Measurements from ENCODE around the gene ITGAL. TPM values are rescaled to one million over a fixed set of nuclear protein-coding genes. Genes with fewer than 3 reads are reported as not detected.

The ITGAL gene
- total and polyA plus RNA-seq, 4 donors: 14.4 to 48.1 (median 24.0) TPM

GRCh38 chr16:30491744-30492308, 19.3 kb downstream of the ITGAL start:
- peak; percentile 51 to 72 (median 61) for DNase-seq
- 27 to 39% methylated on average over 6 of the region's 6 CpGs for WGBS, 2 donors
- no peak for TF ChIP-seq CTCF (IDR thresholded peaks at IDR 0.05; ENCODE audit: control extremely low read depth, extremely low read depth)
- Histone ChIP-seq H3K4me3 (no peak overlapping the region), H3K4me1 (ENCODE audit: control insufficient read depth in 5 of 5, insufficient read depth in 5 of 5, low read length in 5 of 5) (peaks cover 0 to 5% (median 0%) of the 10 kb centered on the region in 5 donors), H3K27ac (ENCODE audit: low read depth in 1 of 2, low read length in 1 of 2) (no peak overlapping the region), H3K27me3 (ENCODE audit: control insufficient read depth in 3 of 3, insufficient read depth in 3 of 3, low read length in 2 of 3) (no peaks in the 10 kb centered on the region), H3K36me3 (ENCODE audit: control insufficient read depth in 4 of 4, insufficient read depth in 4 of 4, low read length in 4 of 4) (peaks cover 0 to 9% (median 0%) of the 10 kb centered on the region in 4 donors), H3K9me3 (ENCODE audit: control insufficient read depth in 4 of 4, insufficient read depth in 3 of 4, low read length in 3 of 4) (peaks cover 0 to 3% (median 0%) of the 10 kb centered on the region in 4 donors), H3K9ac (ENCODE audit: insufficient read depth in 1 of 2, low read length in 2 of 2) (no peak overlapping the region)
- no peak for ATAC-seq (ENCODE audit: insufficient read depth, low FRiP score)

DNA sequence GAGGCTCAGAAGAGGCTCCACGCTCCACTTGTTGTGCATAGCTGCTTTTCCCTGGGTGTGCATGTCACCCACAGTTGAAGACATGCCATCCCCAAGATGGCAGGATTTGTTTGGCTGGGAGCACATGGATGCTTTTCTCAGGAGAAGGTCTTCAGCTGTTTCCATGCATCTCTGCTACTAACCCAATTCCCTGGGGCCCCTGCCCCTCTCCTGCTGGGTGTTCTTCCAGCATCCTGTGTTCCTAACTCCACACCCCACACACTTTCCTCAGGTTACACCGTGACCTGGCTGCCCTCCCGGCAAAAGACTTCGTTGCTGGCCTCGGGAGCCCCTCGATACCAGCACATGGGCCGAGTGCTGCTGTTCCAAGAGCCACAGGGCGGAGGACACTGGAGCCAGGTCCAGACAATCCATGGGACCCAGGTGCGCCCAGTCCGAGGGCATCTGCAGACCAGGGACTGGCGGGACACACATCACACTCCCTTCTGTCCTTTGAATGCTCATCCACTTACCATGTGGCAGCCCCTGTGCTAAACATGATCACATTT, 21.5 kb downstream of the ITGAL start:
- no peak overlapping the region for H3K27ac ChIP-seq (ENCODE audit: low read depth in 1 of 2, low read length in 1 of 2)
- no peak for DNase-seq
- peaks cover 0 to 3% (median 0%) of the 10 kb centered on the region in 4 donors for H3K9me3 ChIP-seq (ENCODE audit: control insufficient read depth in 4 of 4, insufficient read depth in 3 of 4, low read length in 3 of 4)
- H3K9ac ChIP-seq (ENCODE audit: insufficient read depth in 1 of 2, low read length in 2 of 2): no peak overlapping the region
- peaks cover 0 to 5% (median 0%) of the 10 kb centered on the region in 5 donors for H3K4me1 ChIP-seq (ENCODE audit: control insufficient read depth in 5 of 5, insufficient read depth in 5 of 5, low read length in 5 of 5)
- no peak for ATAC-seq (ENCODE audit: insufficient read depth, low FRiP score)
- no peak overlapping the region for H3K4me3 ChIP-seq
- no peak for TF ChIP-seq CTCF (IDR thresholded peaks at IDR 0.05; ENCODE audit: control extremely low read depth, extremely low read depth)
- H3K27me3 ChIP-seq (ENCODE audit: control insufficient read depth in 3 of 3, insufficient read depth in 3 of 3, low read length in 2 of 3): no peaks in the 10 kb centered on the region
- 85 to 92% methylated on average over 11 of the region's 11 CpGs for WGBS, 2 donors
- peaks cover 0 to 5% (median 0%) of the 10 kb centered on the region in 4 donors for H3K36me3 ChIP-seq (ENCODE audit: control insufficient read depth in 4 of 4, insufficient read depth in 4 of 4, low read length in 4 of 4)

GRCh38 chr16:30494709-30495108, 22.2 kb downstream of the ITGAL start:
- DNase-seq (no peak), ATAC-seq (ENCODE audit: insufficient read depth, low FRiP score) (no peak)
- peaks cover 0 to 3% (median 0%) of the 10 kb centered on the region in 4 donors for H3K9me3 ChIP-seq (ENCODE audit: control insufficient read depth in 4 of 4, insufficient read depth in 3 of 4, low read length in 3 of 4)
- TF ChIP-seq CTCF (IDR thresholded peaks at IDR 0.05; ENCODE audit: control extremely low read depth, extremely low read depth): no peak
- H3K4me1 ChIP-seq (ENCODE audit: control insufficient read depth in 5 of 5, insufficient read depth in 5 of 5, low read length in 5 of 5): peaks cover 0 to 5% (median 0%) of the 10 kb centered on the region in 5 donors
- 75 to 85% methylated on average over 12 of the region's 12 CpGs for WGBS, 2 donors
- peaks cover 0 to 7% (median 0%) of the 10 kb centered on the region in 4 donors for H3K36me3 ChIP-seq (ENCODE audit: control insufficient read depth in 4 of 4, insufficient read depth in 4 of 4, low read length in 4 of 4)
- no peak overlapping the region for H3K27ac ChIP-seq (ENCODE audit: low read depth in 1 of 2, low read length in 1 of 2)
- no peaks in the 10 kb centered on the region for H3K27me3 ChIP-seq (ENCODE audit: control insufficient read depth in 3 of 3, insufficient read depth in 3 of 3, low read length in 2 of 3)
- H3K4me3 ChIP-seq: no peak overlapping the region
- no peak overlapping the region for H3K9ac ChIP-seq (ENCODE audit: insufficient read depth in 1 of 2, low read length in 2 of 2)

All from lung (tissue), 12 donors.